ENCODE results near the gene DAAM1. TPM values are rescaled to one million over a fixed set of nuclear protein-coding genes. Genes with fewer than 3 reads are reported as not detected.

Gene DAAM1
- polyA plus RNA-seq, 1 of the 3 experiments (the other 2 are of a cell fraction) = 5.1 TPM

DNA sequence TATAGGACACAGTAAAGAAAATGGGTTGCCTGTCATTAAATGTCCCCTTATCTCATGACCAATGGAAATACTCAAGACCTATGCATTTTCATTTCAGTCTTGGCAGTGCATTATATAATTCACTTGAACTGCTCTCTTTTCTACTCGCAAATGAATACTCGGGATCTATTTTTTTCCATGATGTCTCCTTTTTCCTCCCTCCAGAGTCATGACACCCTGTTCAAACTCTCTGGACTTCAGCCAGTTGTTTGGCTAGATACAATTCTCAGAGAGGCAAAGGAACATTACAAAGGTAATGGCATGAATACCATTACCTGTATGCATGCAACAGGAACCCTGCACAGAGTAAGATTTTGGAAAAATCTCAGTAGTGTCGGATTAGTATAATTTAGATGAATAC lies 145.8 kb downstream of the DAAM1 start:
- CTCF ChIA-PET = no interaction called here
- H3K4me2 ChIP-seq = no peak overlapping the region

DNA sequence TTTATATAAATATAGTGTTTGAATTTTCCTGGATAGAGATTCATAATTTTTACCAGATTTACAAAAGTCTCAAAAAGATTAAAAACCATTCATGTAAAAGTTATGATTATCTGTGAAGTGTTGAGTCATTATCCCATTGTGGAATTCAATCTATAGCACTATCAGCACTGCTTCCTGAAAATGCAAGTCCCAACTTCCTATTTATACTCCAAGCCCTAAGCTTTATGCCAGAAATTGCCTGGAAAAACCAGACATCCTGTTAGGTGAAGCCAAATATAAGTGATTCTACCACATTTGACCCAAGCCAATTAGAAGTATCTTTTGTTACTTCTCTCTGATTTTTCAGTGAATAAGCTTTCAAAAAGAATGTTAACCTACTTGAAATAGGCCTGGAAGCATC lies 147.6 kb downstream of the DAAM1 start:
- no peak for DNase-seq
- Histone ChIP-seq H2AFZ (ENCODE audit: low read depth) (no peak overlapping the region), H3K27ac (ENCODE audit: low read depth in 2 of 2, low read length in 1 of 2) (peak overlapping the region in 1 of 2 experiments; percentile 28; a peak in 2 of 4 replicates), H3K79me2 (ENCODE audit: insufficient read depth) (no peaks in the 10 kb centered on the region), H3K9me3 (no peaks in the 10 kb centered on the region), H3F3A (replicated peaks; ENCODE audit: insufficient read depth) (peaks cover 14% of the 10 kb centered on the region), H4K20me1 (ENCODE audit: insufficient read depth) (no peaks in the 10 kb centered on the region), H3K4me3 (ENCODE audit: low read depth in 2 of 2, low read length in 1 of 2) (no peak overlapping the region), H3K4me1 (ENCODE audit: control insufficient read depth in 1 of 2, insufficient read depth in 2 of 2, low read depth in 1 of 2, low read length in 1 of 2) (peaks cover 2 to 17% of the 10 kb centered on the region in 2 experiments; a peak in 3 of 4 replicates), H3K36me3 (replicated peaks in 1 of 2; ENCODE audit: control insufficient read depth in 1 of 2, insufficient read depth in 2 of 2, low read length in 1 of 2) (peaks cover 36 to 38% of the 10 kb centered on the region in 2 experiments), H3K9ac (no peak overlapping the region), H3K9me2 (no peaks in the 10 kb centered on the region), H3K27me3 (ENCODE audit: insufficient read depth) (no peaks in the 10 kb centered on the region), H3K4me2 (no peak overlapping the region)
- CTCF ChIA-PET = no interaction called here
- TF ChIP-seq, protein P1, sequence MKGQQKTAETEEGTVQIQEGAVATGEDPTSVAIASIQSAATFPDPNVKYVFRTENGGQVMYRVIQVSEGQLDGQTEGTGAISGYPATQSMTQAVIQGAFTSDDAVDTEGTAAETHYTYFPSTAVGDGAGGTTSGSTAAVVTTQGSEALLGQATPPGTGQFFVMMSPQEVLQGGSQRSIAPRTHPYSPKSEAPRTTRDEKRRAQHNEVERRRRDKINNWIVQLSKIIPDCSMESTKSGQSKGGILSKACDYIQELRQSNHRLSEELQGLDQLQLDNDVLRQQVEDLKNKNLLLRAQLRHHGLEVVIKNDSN (IDR thresholded peaks at IDR 0.05; ENCODE audit: borderline replicate concordance, low read depth) = no peak
- TF ChIP-seq EZH2phosphoT487 (IDR thresholded peaks at IDR 0.05; ENCODE audit: borderline replicate concordance, low read depth) (no peak), FOXM1 (IDR thresholded peaks at IDR 0.05; ENCODE audit: low read depth) (no peak), SIN3A (IDR thresholded peaks at IDR 0.05; ENCODE audit: borderline replicate concordance, low read depth, low read length) (no peak), FOXJ3 (CRISPR knock-in tag; IDR thresholded peaks at IDR 0.05) (no peak), NFIC (IDR thresholded peaks at IDR 0.05; ENCODE audit: borderline replicate concordance) (no peak), MXI1 (IDR thresholded peaks at IDR 0.05; ENCODE audit: low read depth, low read length) (no peak), ELF1 (IDR thresholded peaks at IDR 0.05) (no peak), RXRA (IDR thresholded peaks at IDR 0.05; ENCODE audit: borderline replicate concordance, low read depth) (no peak), NRF1 (IDR thresholded peaks at IDR 0.05; ENCODE audit: low read depth, low read length) (no peak), TEAD4 (IDR thresholded peaks at IDR 0.05; ENCODE audit: borderline replicate concordance, insufficient read depth) (no peak), GABPA (IDR thresholded peaks at IDR 0.05; ENCODE audit: low read depth) (no peak), JUND (IDR thresholded peaks at IDR 0.05) (no peak), RCOR1 (IDR thresholded peaks at IDR 0.05; ENCODE audit: low read length) (no peak)
- TF ChIP-seq, protein P2, sequence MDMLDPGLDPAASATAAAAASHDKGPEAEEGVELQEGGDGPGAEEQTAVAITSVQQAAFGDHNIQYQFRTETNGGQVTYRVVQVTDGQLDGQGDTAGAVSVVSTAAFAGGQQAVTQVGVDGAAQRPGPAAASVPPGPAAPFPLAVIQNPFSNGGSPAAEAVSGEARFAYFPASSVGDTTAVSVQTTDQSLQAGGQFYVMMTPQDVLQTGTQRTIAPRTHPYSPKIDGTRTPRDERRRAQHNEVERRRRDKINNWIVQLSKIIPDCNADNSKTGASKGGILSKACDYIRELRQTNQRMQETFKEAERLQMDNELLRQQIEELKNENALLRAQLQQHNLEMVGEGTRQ (IDR thresholded peaks at IDR 0.05; ENCODE audit: borderline replicate concordance, low read depth, low read length) = no peak
- TF ChIP-seq, protein P3, sequence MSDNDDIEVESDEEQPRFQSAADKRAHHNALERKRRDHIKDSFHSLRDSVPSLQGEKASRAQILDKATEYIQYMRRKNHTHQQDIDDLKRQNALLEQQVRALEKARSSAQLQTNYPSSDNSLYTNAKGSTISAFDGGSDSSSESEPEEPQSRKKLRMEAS (IDR thresholded peaks at IDR 0.05; ENCODE audit: low read depth) = no peak
- POLR2A ChIA-PET = interaction anchor here (0.8 kb wide), 1 partner anchor 1422 kb away, joined by 3 read pairs; no protein-coding TSS in a partner anchor

More for the DNA sequence above, 145.8 kb downstream of the DAAM1 start:
- Histone ChIP-seq H3K9me3 (no peaks in the 10 kb centered on the region), H3K27ac (ENCODE audit: low read depth in 2 of 2, low read length in 1 of 2) (peak overlapping the region in 1 of 2 experiments; percentile 81; a peak in 1 of 4 replicates), H3K4me1 (ENCODE audit: control insufficient read depth in 1 of 2, insufficient read depth in 2 of 2, low read depth in 1 of 2, low read length in 1 of 2) (peaks cover 3 to 17% of the 10 kb centered on the region in 2 experiments; a peak in 3 of 4 replicates), H3K27me3 (ENCODE audit: insufficient read depth) (no peaks in the 10 kb centered on the region), H4K20me1 (ENCODE audit: insufficient read depth) (no peaks in the 10 kb centered on the region), H2AFZ (ENCODE audit: low read depth) (no peak overlapping the region), H3K9me2 (no peaks in the 10 kb centered on the region), H3K36me3 (replicated peaks in 1 of 2; ENCODE audit: control insufficient read depth in 1 of 2, insufficient read depth in 2 of 2, low read length in 1 of 2) (peaks cover 19 to 36% of the 10 kb centered on the region in 2 experiments), H3K79me2 (ENCODE audit: insufficient read depth) (no peaks in the 10 kb centered on the region), H3F3A (replicated peaks; ENCODE audit: insufficient read depth) (peaks cover 14% of the 10 kb centered on the region), H3K4me3 (ENCODE audit: low read depth in 2 of 2, low read length in 1 of 2) (no peak overlapping the region), H3K9ac (no peak overlapping the region)
- DNase-seq = no peak
- POLR2A ChIA-PET = no interaction called here
- TF ChIP-seq, protein P4, sequence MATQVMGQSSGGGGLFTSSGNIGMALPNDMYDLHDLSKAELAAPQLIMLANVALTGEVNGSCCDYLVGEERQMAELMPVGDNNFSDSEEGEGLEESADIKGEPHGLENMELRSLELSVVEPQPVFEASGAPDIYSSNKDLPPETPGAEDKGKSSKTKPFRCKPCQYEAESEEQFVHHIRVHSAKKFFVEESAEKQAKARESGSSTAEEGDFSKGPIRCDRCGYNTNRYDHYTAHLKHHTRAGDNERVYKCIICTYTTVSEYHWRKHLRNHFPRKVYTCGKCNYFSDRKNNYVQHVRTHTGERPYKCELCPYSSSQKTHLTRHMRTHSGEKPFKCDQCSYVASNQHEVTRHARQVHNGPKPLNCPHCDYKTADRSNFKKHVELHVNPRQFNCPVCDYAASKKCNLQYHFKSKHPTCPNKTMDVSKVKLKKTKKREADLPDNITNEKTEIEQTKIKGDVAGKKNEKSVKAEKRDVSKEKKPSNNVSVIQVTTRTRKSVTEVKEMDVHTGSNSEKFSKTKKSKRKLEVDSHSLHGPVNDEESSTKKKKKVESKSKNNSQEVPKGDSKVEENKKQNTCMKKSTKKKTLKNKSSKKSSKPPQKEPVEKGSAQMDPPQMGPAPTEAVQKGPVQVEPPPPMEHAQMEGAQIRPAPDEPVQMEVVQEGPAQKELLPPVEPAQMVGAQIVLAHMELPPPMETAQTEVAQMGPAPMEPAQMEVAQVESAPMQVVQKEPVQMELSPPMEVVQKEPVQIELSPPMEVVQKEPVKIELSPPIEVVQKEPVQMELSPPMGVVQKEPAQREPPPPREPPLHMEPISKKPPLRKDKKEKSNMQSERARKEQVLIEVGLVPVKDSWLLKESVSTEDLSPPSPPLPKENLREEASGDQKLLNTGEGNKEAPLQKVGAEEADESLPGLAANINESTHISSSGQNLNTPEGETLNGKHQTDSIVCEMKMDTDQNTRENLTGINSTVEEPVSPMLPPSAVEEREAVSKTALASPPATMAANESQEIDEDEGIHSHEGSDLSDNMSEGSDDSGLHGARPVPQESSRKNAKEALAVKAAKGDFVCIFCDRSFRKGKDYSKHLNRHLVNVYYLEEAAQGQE (IDR thresholded peaks at IDR 0.05; ENCODE audit: low read depth, low read length) = no peak
- TF ChIP-seq GATA2 (CRISPR knock-in tag; IDR thresholded peaks at IDR 0.05) = no peak
- no peak for TF ChIP-seq NRF1 (IDR thresholded peaks at IDR 0.05; ENCODE audit: low read depth, low read length)
- WGBS (ENCODE audit: low lambda C conversion rate) = 96% methylated on average over 3 of the region's 3 CpGs
